GM19468 (cell line): ENCODE measurements around the gene CCK.

Experiments used
- ATAC-seq: cut with Tn5 transposase; IDR thresholded peaks from one replicate; pipeline ENCODE4 v1.9.1; 2021; ENCODE audit warnings: mild to moderate bottlenecking, moderate library complexity, moderate number of reproducible peaks; ENCODE audit not compliant: unreplicated experiment; ENCODE audit errors: extremely low read depth

Gene CCK

GRCh38 chr3:42270561-42270960 is 4.6 kb upstream of the CCK start:
- ATAC-seq = no peak

- no peak for ATAC-seq
Measured at GRCh38 chr3:42269647-42270046, 3.7 kb upstream of the CCK start.

GRCh38 chr3:42267878-42268277 is 1.9 kb upstream of the CCK start:
- ATAC-seq = no peak

- ATAC-seq = no peak
Measured at GRCh38 chr3:42265059-42265991, 660 bp downstream of the CCK start.

- ATAC-seq = no peak
Measured at GRCh38 chr3:42264399-42265058, 1.5 kb downstream of the CCK start.

- no peak for ATAC-seq
Measured at GRCh38 chr3:42263354-42264346, 2.3 kb downstream of the CCK start.

GRCh38 chr3:42262525-42262924 is 3.5 kb downstream of the CCK start:
- ATAC-seq = no peak

- ATAC-seq = no peak
Measured at GRCh38 chr3:42257007-42257406, 9.0 kb downstream of the CCK start.

- no peak for ATAC-seq
Measured at GRCh38 chr3:42256135-42256819, 9.7 kb downstream of the CCK start.

GRCh38 chr3:42254566-42254965 is 11.4 kb downstream of the CCK start:
- no peak for ATAC-seq

GRCh38 chr3:42250761-42251160 is 15.2 kb downstream of the CCK start:
- ATAC-seq = no peak

- no peak for ATAC-seq
Measured at GRCh38 chr3:42247576-42248027, 18.4 kb downstream of the CCK start.

- no peak for ATAC-seq
Measured at GRCh38 chr3:42246091-42246490, 19.9 kb downstream of the CCK start.

GRCh38 chr3:42236611-42237010 is 29.4 kb downstream of the CCK start:
- ATAC-seq = no peak

- ATAC-seq = no peak
Measured at GRCh38 chr3:42235532-42235931, 30.5 kb downstream of the CCK start.

GRCh38 chr3:42230860-42231259 is 35.1 kb downstream of the CCK start:
- ATAC-seq = no peak

GRCh38 chr3:42229942-42230688 is 35.9 kb downstream of the CCK start:
- no peak for ATAC-seq

GRCh38 chr3:42229266-42229941 is 36.6 kb downstream of the CCK start:
- ATAC-seq = no peak
